ENCODE measurements around the gene MKRN2OS. TPM values are rescaled to one million over a fixed set of nuclear protein-coding genes. Genes with fewer than 3 reads are reported as not detected.

Gene MKRN2OS
- total RNA-seq, 1 experiment from 2014 or later = not detected

DNA sequence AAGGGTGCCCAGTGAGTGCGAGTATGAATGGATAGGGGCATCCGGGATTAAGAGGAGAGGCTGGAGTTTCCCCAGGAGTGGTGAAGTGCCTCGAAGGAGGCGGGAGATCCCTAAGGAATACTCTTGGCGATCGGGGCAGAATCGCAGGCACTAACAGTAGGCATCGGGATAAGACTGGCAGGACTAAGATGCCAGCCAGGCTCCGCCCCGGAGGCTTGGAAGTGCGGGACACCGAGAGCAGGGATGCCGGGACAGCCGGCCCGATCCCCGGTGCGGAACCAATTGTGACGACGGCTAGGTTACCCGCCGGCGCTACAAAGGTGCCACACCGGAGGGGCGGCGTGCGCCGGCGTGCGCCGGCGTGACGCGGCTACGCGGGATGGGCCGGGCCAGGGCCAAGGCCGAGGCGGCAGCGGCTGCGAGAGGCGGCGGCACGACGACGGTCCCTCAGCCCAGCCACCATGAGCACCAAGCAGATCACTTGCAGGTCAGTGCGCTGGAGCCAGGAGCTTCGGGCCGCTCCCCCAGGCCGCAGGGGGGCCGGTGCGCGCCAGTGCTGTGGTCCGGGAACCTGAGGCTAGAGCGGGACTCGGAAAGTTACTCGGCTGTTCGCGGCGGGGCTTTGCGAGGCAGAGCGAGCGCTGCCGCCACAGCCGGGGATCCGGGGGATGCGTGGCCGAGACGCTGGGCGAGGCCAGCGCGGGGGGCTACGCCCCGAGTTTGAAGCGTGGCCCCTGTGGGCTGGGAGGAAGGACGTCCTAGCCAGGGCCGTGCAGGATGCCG lies 11.6 kb upstream of the MKRN2OS start, which contains the start of gene MKRN2:
MKRN2 (plus strand) TSS at position 398 of the 783 bp plus-strand sequence; CDS start at position 462, 64 bp downstream.
- Mint-ChIP-seq H3K4me3 (peak within 1 kb of the TSS; percentile 81), H3K9me3 (no peaks in the 10 kb centered on the region), H3K27ac (peak within 1 kb of the TSS; percentile 92), H3K27me3 (ENCODE audit: low read depth) (peaks cover 17% of the 10 kb centered on the region), H3K4me1 (peaks cover 37% of the 10 kb centered on the region), H3K36me3 (no peaks in the 10 kb centered on the region)
- ChIA-PET CTCF (interaction anchor here (0.7 kb wide), 1 partner anchor 19 kb away, joined by 3 read pairs; no protein-coding TSS in a partner anchor), POLR2A (interaction anchor here (0.5 to 1.0 kb wide), 3 partner anchors 15 to 284 kb away, joined by 3 read pairs; partner anchors contain the start of genes RAF1 and RPL32)
- ATAC-seq = peak; percentile 91
- DNase-seq (ENCODE audit: low spot score) = peak; percentile 86
- TF ChIP-seq ZNF281 (CRISPR knock-in tag; IDR thresholded peaks at IDR 0.05) (no peak), ZNF416 (CRISPR knock-in tag; IDR thresholded peaks at IDR 0.05) (no peak), ZNF671 (CRISPR knock-in tag; IDR thresholded peaks at IDR 0.05) (peak; percentile 50; the same call in 1 of the 2 replicates), ATF6 (CRISPR knock-in tag; IDR thresholded peaks at IDR 0.05) (0 out of 2 replicates have a peak, but pooled peaks have one; percentile 5), ZBTB21 (CRISPR knock-in tag; IDR thresholded peaks at IDR 0.05; ENCODE audit: borderline replicate concordance) (no peak), HMGXB4 (CRISPR knock-in tag; IDR thresholded peaks at IDR 0.05) (peak; percentile 95), SMAD3 (CRISPR knock-in tag; IDR thresholded peaks at IDR 0.05; ENCODE audit: borderline replicate concordance) (no peak; the same call in 1 of the 2 replicates), IRF2 (CRISPR knock-in tag; IDR thresholded peaks at IDR 0.05; ENCODE audit: borderline replicate concordance, low read depth) (no peak), GABPB1 (CRISPR knock-in tag; IDR thresholded peaks at IDR 0.05) (peak; percentile 64), NR2C2 (CRISPR knock-in tag; IDR thresholded peaks at IDR 0.05) (no peak; the same call in 1 of the 2 replicates), JUN (CRISPR knock-in tag; IDR thresholded peaks at IDR 0.05) (no peak), ZNF121 (CRISPR knock-in tag; IDR thresholded peaks at IDR 0.05) (peak; percentile 99), FOXK1 (CRISPR knock-in tag; IDR thresholded peaks at IDR 0.05) (peak; percentile 86; the same call in 1 of the 2 replicates), OVOL2 (CRISPR knock-in tag; IDR thresholded peaks at IDR 0.05; ENCODE audit: borderline replicate concordance) (no peak), ESRRA (CRISPR knock-in tag; IDR thresholded peaks at IDR 0.05; ENCODE audit: borderline replicate concordance) (0 out of 2 replicates have a peak, but pooled peaks have one; percentile 65), CBFB (CRISPR knock-in tag; IDR thresholded peaks at IDR 0.05; ENCODE audit: low read depth) (no peak; the same call in 1 of the 2 replicates)
- TF ChIP-seq, protein P1, sequence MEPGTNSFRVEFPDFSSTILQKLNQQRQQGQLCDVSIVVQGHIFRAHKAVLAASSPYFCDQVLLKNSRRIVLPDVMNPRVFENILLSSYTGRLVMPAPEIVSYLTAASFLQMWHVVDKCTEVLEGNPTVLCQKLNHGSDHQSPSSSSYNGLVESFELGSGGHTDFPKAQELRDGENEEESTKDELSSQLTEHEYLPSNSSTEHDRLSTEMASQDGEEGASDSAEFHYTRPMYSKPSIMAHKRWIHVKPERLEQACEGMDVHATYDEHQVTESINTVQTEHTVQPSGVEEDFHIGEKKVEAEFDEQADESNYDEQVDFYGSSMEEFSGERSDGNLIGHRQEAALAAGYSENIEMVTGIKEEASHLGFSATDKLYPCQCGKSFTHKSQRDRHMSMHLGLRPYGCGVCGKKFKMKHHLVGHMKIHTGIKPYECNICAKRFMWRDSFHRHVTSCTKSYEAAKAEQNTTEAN (CRISPR knock-in tag; IDR thresholded peaks at IDR 0.05) = no peak
- TF ChIP-seq, protein P2, sequence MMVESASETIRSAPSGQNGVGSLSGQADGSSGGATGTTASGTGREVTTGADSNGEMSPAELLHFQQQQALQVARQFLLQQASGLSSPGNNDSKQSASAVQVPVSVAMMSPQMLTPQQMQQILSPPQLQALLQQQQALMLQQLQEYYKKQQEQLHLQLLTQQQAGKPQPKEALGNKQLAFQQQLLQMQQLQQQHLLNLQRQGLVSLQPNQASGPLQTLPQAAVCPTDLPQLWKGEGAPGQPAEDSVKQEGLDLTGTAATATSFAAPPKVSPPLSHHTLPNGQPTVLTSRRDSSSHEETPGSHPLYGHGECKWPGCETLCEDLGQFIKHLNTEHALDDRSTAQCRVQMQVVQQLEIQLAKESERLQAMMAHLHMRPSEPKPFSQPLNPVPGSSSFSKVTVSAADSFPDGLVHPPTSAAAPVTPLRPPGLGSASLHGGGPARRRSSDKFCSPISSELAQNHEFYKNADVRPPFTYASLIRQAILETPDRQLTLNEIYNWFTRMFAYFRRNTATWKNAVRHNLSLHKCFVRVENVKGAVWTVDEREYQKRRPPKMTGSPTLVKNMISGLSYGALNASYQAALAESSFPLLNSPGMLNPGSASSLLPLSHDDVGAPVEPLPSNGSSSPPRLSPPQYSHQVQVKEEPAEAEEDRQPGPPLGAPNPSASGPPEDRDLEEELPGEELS (CRISPR knock-in tag; IDR thresholded peaks at IDR 0.05) = peak; percentile 82
- TF ChIP-seq, protein P3, sequence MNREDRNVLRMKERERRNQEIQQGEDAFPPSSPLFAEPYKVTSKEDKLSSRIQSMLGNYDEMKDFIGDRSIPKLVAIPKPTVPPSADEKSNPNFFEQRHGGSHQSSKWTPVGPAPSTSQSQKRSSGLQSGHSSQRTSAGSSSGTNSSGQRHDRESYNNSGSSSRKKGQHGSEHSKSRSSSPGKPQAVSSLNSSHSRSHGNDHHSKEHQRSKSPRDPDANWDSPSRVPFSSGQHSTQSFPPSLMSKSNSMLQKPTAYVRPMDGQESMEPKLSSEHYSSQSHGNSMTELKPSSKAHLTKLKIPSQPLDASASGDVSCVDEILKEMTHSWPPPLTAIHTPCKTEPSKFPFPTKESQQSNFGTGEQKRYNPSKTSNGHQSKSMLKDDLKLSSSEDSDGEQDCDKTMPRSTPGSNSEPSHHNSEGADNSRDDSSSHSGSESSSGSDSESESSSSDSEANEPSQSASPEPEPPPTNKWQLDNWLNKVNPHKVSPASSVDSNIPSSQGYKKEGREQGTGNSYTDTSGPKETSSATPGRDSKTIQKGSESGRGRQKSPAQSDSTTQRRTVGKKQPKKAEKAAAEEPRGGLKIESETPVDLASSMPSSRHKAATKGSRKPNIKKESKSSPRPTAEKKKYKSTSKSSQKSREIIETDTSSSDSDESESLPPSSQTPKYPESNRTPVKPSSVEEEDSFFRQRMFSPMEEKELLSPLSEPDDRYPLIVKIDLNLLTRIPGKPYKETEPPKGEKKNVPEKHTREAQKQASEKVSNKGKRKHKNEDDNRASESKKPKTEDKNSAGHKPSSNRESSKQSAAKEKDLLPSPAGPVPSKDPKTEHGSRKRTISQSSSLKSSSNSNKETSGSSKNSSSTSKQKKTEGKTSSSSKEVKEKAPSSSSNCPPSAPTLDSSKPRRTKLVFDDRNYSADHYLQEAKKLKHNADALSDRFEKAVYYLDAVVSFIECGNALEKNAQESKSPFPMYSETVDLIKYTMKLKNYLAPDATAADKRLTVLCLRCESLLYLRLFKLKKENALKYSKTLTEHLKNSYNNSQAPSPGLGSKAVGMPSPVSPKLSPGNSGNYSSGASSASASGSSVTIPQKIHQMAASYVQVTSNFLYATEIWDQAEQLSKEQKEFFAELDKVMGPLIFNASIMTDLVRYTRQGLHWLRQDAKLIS (CRISPR knock-in tag; IDR thresholded peaks at IDR 0.05; ENCODE audit: borderline replicate concordance) = peak; percentile 46; the same call in 1 of the 2 replicates
- TF ChIP-seq, protein P4, sequence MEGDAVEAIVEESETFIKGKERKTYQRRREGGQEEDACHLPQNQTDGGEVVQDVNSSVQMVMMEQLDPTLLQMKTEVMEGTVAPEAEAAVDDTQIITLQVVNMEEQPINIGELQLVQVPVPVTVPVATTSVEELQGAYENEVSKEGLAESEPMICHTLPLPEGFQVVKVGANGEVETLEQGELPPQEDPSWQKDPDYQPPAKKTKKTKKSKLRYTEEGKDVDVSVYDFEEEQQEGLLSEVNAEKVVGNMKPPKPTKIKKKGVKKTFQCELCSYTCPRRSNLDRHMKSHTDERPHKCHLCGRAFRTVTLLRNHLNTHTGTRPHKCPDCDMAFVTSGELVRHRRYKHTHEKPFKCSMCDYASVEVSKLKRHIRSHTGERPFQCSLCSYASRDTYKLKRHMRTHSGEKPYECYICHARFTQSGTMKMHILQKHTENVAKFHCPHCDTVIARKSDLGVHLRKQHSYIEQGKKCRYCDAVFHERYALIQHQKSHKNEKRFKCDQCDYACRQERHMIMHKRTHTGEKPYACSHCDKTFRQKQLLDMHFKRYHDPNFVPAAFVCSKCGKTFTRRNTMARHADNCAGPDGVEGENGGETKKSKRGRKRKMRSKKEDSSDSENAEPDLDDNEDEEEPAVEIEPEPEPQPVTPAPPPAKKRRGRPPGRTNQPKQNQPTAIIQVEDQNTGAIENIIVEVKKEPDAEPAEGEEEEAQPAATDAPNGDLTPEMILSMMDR (IDR thresholded peaks at IDR 0.05) = no peak

All from WTC11 (cell line).